H1 (cell line): ENCODE measurements around the gene SSTR4. TPM values are rescaled to one million over a fixed set of nuclear protein-coding genes. Genes with fewer than 3 reads are reported as not detected.

Experiments
- CTCF ChIA-PET: fragments of 300-600 bp; sonication (Branson Sonifier 250); formaldehyde crosslinking; loops from one replicate; lab custom pipeline; 2021; ENCODE audit not compliant: partially characterized antibody; lab: Charles Lee
- POLR2A ChIA-PET: fragments of 300-600 bp; sonication (Branson Sonifier 250); formaldehyde crosslinking; loops from one replicate; lab custom pipeline; 2021; ENCODE audit warnings: inconsistent platforms; ENCODE audit not compliant: partially characterized antibody; lab: Charles Lee
- DNase-seq, 2 experiments: peaks; one replicate each; pipeline versions ENCODE4 v3.0.0 to v3.0.0-alpha.2; 2010 to 2022; ENCODE audit warnings: low spot score in 2 of 2, low read depth in 1 of 2, mixed read lengths in 1 of 2
- FAIRE-seq: peaks from 2 replicates; lab custom pipeline; 2011; peaks lifted over from hg19 to GRCh38; lab: Jason Lieb, UNC
- H2AFZ ChIP-seq: 2 replicates; pipeline ENCODE4 v1.8.1; 2012; ENCODE audit warnings: low read length, inconsistent platforms
- H2AK5ac ChIP-seq: 2 replicates; pipeline ENCODE4 v1.6.1; 2013; ENCODE audit warnings: low read depth, low read length
- H2BK120ac ChIP-seq: replicated peaks from 2 replicates; pipeline ENCODE3; 2013; ENCODE audit warnings: low read depth, low read length, inconsistent platforms
- H2BK12ac ChIP-seq: 2 replicates; pipeline ENCODE4 v1.6.1; 2013; ENCODE audit warnings: low read depth, low read length
- H2BK15ac ChIP-seq: 2 replicates; pipeline ENCODE4 v1.6.1; 2013; ENCODE audit warnings: low read length
- H2BK20ac ChIP-seq: 2 replicates; pipeline ENCODE4 v1.6.1; 2013; ENCODE audit warnings: low read length
- H2BK5ac ChIP-seq: 2 replicates; pipeline ENCODE4 v1.6.1; 2013; ENCODE audit warnings: low read depth, low read length
- H3K14ac ChIP-seq: 2 replicates; pipeline ENCODE4 v1.6.1; 2013; ENCODE audit warnings: inconsistent platforms; ENCODE audit not compliant: insufficient read length
- H3K18ac ChIP-seq: 2 replicates; pipeline ENCODE4 v1.6.1; 2013; ENCODE audit warnings: low read length; ENCODE audit errors: extremely low read depth
- H3K23ac ChIP-seq: 2 replicates; pipeline ENCODE4 v1.6.1; 2013; ENCODE audit warnings: inconsistent platforms; ENCODE audit not compliant: insufficient read length
- H3K23me2 ChIP-seq: 2 replicates; pipeline ENCODE4 v1.6.1; 2013; ENCODE audit warnings: low read depth, low read length
- H3K27ac ChIP-seq: 2 replicates; pipeline ENCODE4 v1.6.1; 2011; ENCODE audit warnings: low read depth, low read length, inconsistent platforms
- H3K27me3 ChIP-seq, 4 experiments: replicated peaks in 1 of 4; 1 replicate in 1 of 4; 2 replicates in 3 of 4; pipeline versions ENCODE4 v1.6.1 to v1.8.1; 2011 to 2013; ENCODE audit warnings: low read length in 3 of 4, mild to moderate bottlenecking in 3 of 4, inconsistent platforms in 2 of 4, mixed read lengths in 2 of 4, moderate library complexity in 1 of 4; ENCODE audit not compliant: control insufficient read depth in 3 of 4, insufficient read depth in 3 of 4; ENCODE audit errors: extremely low read depth in 1 of 4
- H3K36me3 ChIP-seq, 4 experiments: 2 replicates each; pipeline versions ENCODE4 v1.6.1 to v1.8.1; 2011 to 2013; ENCODE audit warnings: mild to moderate bottlenecking in 4 of 4, low read length in 3 of 4, moderate library complexity in 2 of 4, control low read depth in 1 of 4, inconsistent platforms in 1 of 4; ENCODE audit not compliant: insufficient read depth in 4 of 4, control insufficient read depth in 2 of 4
- H3K4ac ChIP-seq: replicated peaks from 2 replicates; pipeline ENCODE3; 2013; ENCODE audit warnings: low read length, low read depth, mixed read lengths, inconsistent platforms; ENCODE audit not compliant: insufficient read length
- H3K4me1 ChIP-seq, 4 experiments: replicated peaks in 1 of 4; 1 replicate in 1 of 4; 2 replicates in 3 of 4; pipeline versions ENCODE4 v1.6.1 to v1.8.1; 2011 to 2013; ENCODE audit warnings: low read length in 3 of 4, inconsistent platforms in 2 of 4, mixed read lengths in 1 of 4; ENCODE audit not compliant: insufficient read depth in 4 of 4, control insufficient read depth in 3 of 4
- H3K4me2 ChIP-seq, 2 experiments: 2 replicates each; pipeline versions ENCODE4 v1.6.1 to v1.8.1; 2011 to 2013; ENCODE audit warnings: low read depth in 2 of 2, low read length in 2 of 2, control low read depth in 1 of 2, inconsistent platforms in 1 of 2, mild to moderate bottlenecking in 1 of 2; ENCODE audit not compliant: insufficient read depth in 1 of 2
- H3K4me3 ChIP-seq, 4 experiments: fragments of 200-600, 300-600 bp in 1 of 4; sonication (generic), shearing (Covaris generic), sonication (Bioruptor Twin) in 1 of 4; 2 replicates each; pipeline versions ENCODE4 v1.5.1 to v1.8.1; 2011 to 2016; ENCODE audit warnings: low read length in 4 of 4, low read depth in 3 of 4, control low read depth in 2 of 4, inconsistent platforms in 2 of 4, mild to moderate bottlenecking in 2 of 4, mixed read lengths in 1 of 4, moderate library complexity in 1 of 4; ENCODE audit not compliant: insufficient read depth in 2 of 4; ENCODE audit errors: extremely low read depth in 1 of 4
- H3K56ac ChIP-seq: replicated peaks from 2 replicates; pipeline ENCODE3; 2013; ENCODE audit warnings: low read depth, mild to moderate bottlenecking, mixed read lengths, low read length, inconsistent platforms; ENCODE audit not compliant: insufficient read length
- H3K79me1 ChIP-seq: 2 replicates; pipeline ENCODE4 v1.6.1; 2013; ENCODE audit warnings: low read depth, low read length, control low read depth
- H3K79me2 ChIP-seq, 2 experiments: 2 replicates each; pipeline versions ENCODE4 v1.6.1 to v1.8.1; 2012 to 2013; ENCODE audit warnings: low read length in 2 of 2, mild to moderate bottlenecking in 2 of 2, inconsistent platforms in 1 of 2; ENCODE audit not compliant: insufficient read depth in 2 of 2, control insufficient read depth in 1 of 2
- H3K9ac ChIP-seq, 4 experiments: replicated peaks in 1 of 4; 1 replicate in 1 of 4; 2 replicates in 3 of 4; pipeline versions ENCODE4 v1.6.1 to v1.8.1; 2011 to 2013; ENCODE audit warnings: low read depth in 3 of 4, low read length in 3 of 4, control low read depth in 2 of 4, mild to moderate bottlenecking in 2 of 4, moderate library complexity in 2 of 4, inconsistent platforms in 1 of 4; ENCODE audit errors: extremely low read depth in 1 of 4
- H3K9me3 ChIP-seq, 2 experiments: 2 replicates each; pipeline versions ENCODE4 v1.6.1 to v1.8.1; 2012 to 2013; ENCODE audit warnings: mild to moderate bottlenecking in 2 of 2, moderate library complexity in 2 of 2, control low read depth in 1 of 2, inconsistent platforms in 1 of 2, low read depth in 1 of 2, low read length in 1 of 2, mixed read lengths in 1 of 2; ENCODE audit not compliant: insufficient read depth in 2 of 2
- H4K20me1 ChIP-seq, 2 experiments: replicated peaks in 1 of 2; 2 replicates each; pipeline versions ENCODE3 to v1.8.1; 2011 to 2013; ENCODE audit warnings: inconsistent platforms in 2 of 2, low read length in 2 of 2, mild to moderate bottlenecking in 1 of 2; ENCODE audit not compliant: insufficient read depth in 2 of 2, control insufficient read depth in 1 of 2
- H4K5ac ChIP-seq: 2 replicates; pipeline ENCODE4 v1.6.1; 2013; ENCODE audit warnings: low read length, low read depth, mixed read lengths, inconsistent platforms; ENCODE audit not compliant: insufficient read length
- H4K8ac ChIP-seq: 2 replicates; pipeline ENCODE4 v1.8.0; 2013; ENCODE audit warnings: mild to moderate bottlenecking, moderate library complexity, low read length, inconsistent platforms; ENCODE audit not compliant: insufficient read depth; ENCODE audit errors: extremely low read depth
- H4K91ac ChIP-seq: replicated peaks from 2 replicates; pipeline ENCODE3; 2013; ENCODE audit warnings: low read length, mixed read lengths, inconsistent platforms; ENCODE audit not compliant: insufficient read length
- ASH2L ChIP-seq: fragments of 200-600, 300-600 bp; sonication (generic); IDR thresholded peaks from one replicate; pipeline ENCODE4 v1.7.1; 2017; ENCODE audit warnings: low read length
- BRCA1 ChIP-seq: IDR thresholded peaks from 2 replicates; pipeline ENCODE4 v1.6.1; 2012; ENCODE audit warnings: low read depth, low read length, improper control_type of control experiment
- FOSL1 ChIP-seq: IDR thresholded peaks from 2 replicates; pipeline ENCODE4 v1.6.1; 2011; ENCODE audit warnings: mild to moderate bottlenecking, low read depth, low read length, moderate library complexity; ENCODE audit not compliant: insufficient read depth
- GTF2F1 ChIP-seq: IDR thresholded peaks from 2 replicates; pipeline ENCODE4 v1.6.1; 2012; ENCODE audit warnings: low read depth, low read length, improper control_type of control experiment, borderline replicate concordance
- JUND ChIP-seq: IDR thresholded peaks from 2 replicates; pipeline ENCODE4 v1.6.1; 2011; ENCODE audit warnings: mild to moderate bottlenecking, improper control_type of control experiment, low read length
- PHF8 ChIP-seq: fragments of 200-600 bp; sonication (generic); conservative IDR thresholded peaks from 2 replicates; pipeline ENCODE4 v1.7.1; 2012; ENCODE audit warnings: low read depth, mild to moderate bottlenecking, inconsistent platforms, low read length, moderate library complexity
- SP4 ChIP-seq: IDR thresholded peaks from 2 replicates; pipeline ENCODE4 v1.6.1; 2012; ENCODE audit warnings: low read length, inconsistent platforms
- SUZ12 ChIP-seq: fragments of 200-600 bp; sonication (generic); IDR thresholded peaks from 2 replicates; pipeline ENCODE4 v1.6.1; 2012; ENCODE audit warnings: mild to moderate bottlenecking, inconsistent platforms, low read length, moderate library complexity, mixed read lengths
- WGBS, 2 experiments: shearing (Covaris generic) in 1 of 2; methylation state at CpG; one replicate each; pipeline versions ENCODE4 v1.1.6 to v1.1.7; 2013 to 2015; ENCODE audit warnings: low lambda C conversion rate in 2 of 2, mixed read lengths in 2 of 2, inconsistent platforms in 1 of 2, low coverage in 1 of 2, missing lambda C conversion rate in 1 of 2; ENCODE audit not compliant: insufficient replicate concordance in 2 of 2, insufficient coverage in 1 of 2, insufficient read length in 1 of 2; ENCODE audit errors: extremely low coverage in 1 of 2, missing lambda C conversion rate in 1 of 2; 5-methylcytosine and 5-hydroxymethylcytosine counted together
- long read RNA-seq, 2 experiments: library from RNA in 1 of 2; library from capped mRNA in 1 of 2; stranded (forward); transcript quantifications; one replicate each; pipeline ENCODE4 v2.0.0, GENCODE V29; 2021; ENCODE audit warnings: inconsistent platforms in 1 of 2
- polyA minus RNA-seq, 3 experiments: library from RNA; depleted of rRNA, polyadenylated mRNA; stranded (reverse); fragments of >200 nt; gene quantifications; 1 replicate in 2 of 3; 2 replicates in 1 of 3; pipeline ENCODE4 v1.2.3, GENCODE V29; 2011
- polyA plus RNA-seq, 7 experiments: library from polyadenylated mRNA; depleted of rRNA in 3 of 7; stranded (reverse) in 5 of 7; unstranded in 2 of 7; fragments of >200 nt in 5 of 7; fragments of 200-250 nt in 2 of 7; gene quantifications; 1 replicate in 5 of 7; 2 replicates in 1 of 7; 4 replicates in 1 of 7; pipeline versions ENCODE4 v1.2.1 to v1.2.3, GENCODE V29; 2011 to 2013; ENCODE audit warnings: missing spikeins in 2 of 7, mixed read lengths in 2 of 7
- total RNA-seq: library from RNA; stranded (reverse); fragmentation: NEBNext Ultra II Directional; extraction: Animal tissue kit (Norgen Biotek cat#: 25700); gene quantifications from 2 replicates; pipeline ENCODE4 v1.2.1, GENCODE V29; 2021

SSTR4 gene
- total RNA-seq: not detected in 2 replicates
- polyA plus RNA-seq (2011; rRNA removed): 0.05 and 0.14 TPM in 2 replicates
- polyA plus RNA-seq (2011; cell fraction: cytosol; rRNA removed): 0.08 TPM
- polyA plus RNA-seq (2011; cell fraction: nucleus; rRNA removed): 0.10 TPM
- not detected in 4 replicates for polyA plus RNA-seq (2012, experiment 1 of 2)
- polyA plus RNA-seq (2012, experiment 2 of 2): not detected
- not detected for polyA plus RNA-seq (2013, experiment 1 of 2)
- 0.04 TPM for polyA plus RNA-seq (2013, experiment 2 of 2)
- not detected in 2 replicates for polyA minus RNA-seq (2011; rRNA and poly(A)+ RNA removed)
- not detected for polyA minus RNA-seq (2011; cell fraction: cytosol; rRNA and poly(A)+ RNA removed)
- polyA minus RNA-seq (2011; cell fraction: nucleus; rRNA and poly(A)+ RNA removed): not detected
- long read RNA-seq, experiment 1: 0 reads
- long read RNA-seq, experiment 2: 0 reads

- Histone ChIP-seq H3K56ac (no peak within 1 kb of the TSS), H2BK120ac (no peak within 1 kb of the TSS), H3K9ac (no peak within 1 kb of the TSS; a peak in 1 of 7 replicates), H2BK12ac (peak within 1 kb of the TSS; percentile 81; the same call in 1 of the 2 replicates), H3K4ac (peak within 1 kb of the TSS; percentile 42), H3K4me2 (peak within 1 kb of the TSS; percentile 48 to 78), H4K91ac (peak within 1 kb of the TSS; percentile 67), H3K23ac (no peak within 1 kb of the TSS), H3K4me3 (peak within 1 kb of the TSS; percentile 19 to 63 (median 26); a peak in 7 of 8 replicates), H3K4me1 (peaks cover 0 to 3% (median 0%) of the 10 kb centered on the region in 4 experiments; a peak in 1 of 7 replicates), H2AK5ac (no peak within 1 kb of the TSS), H4K20me1 (no peaks in the 10 kb centered on the region), H3K36me3 (no peaks in the 10 kb centered on the region; a peak in 1 of 8 replicates), H4K8ac (no peak within 1 kb of the TSS; the same call in 1 of the 2 replicates), H2BK20ac (no peak within 1 kb of the TSS), H2BK5ac (no peak within 1 kb of the TSS), H3K14ac (no peak within 1 kb of the TSS), H3K9me3 (peaks cover 0 to 5% of the 10 kb centered on the region in 2 experiments; a peak in 1 of 4 replicates), H3K18ac (peak within 1 kb of the TSS; percentile 51; the same call in 1 of the 2 replicates), H3K79me1 (no peaks in the 10 kb centered on the region), H3K27ac (no peak within 1 kb of the TSS), H2BK15ac (peak within 1 kb of the TSS; percentile 61; the same call in 1 of the 2 replicates), H3K27me3 (peaks cover 21 to 66% (median 50%) of the 10 kb centered on the region in 4 experiments), H2AFZ (peak within 1 kb of the TSS; percentile 84), H3K79me2 (no peaks in the 10 kb centered on the region), H3K23me2 (peaks cover 2% of the 10 kb centered on the region; the same call in 1 of the 2 replicates), H4K5ac (no peak within 1 kb of the TSS)
- 47% methylated on average over 27 of the region's 83 CpGs; no CpG with 5 or more reads in 1 of the 2 experiments for WGBS, 2 experiments
- DNase-seq: peak in 1 of 2 experiments; percentile 63
- CTCF ChIA-PET: interaction anchor here (1.2 to 4.2 kb wide), 5 partner anchors 8 to 300 kb away, joined by 3 to 17 read pairs (median 8); partner anchors contain the start of gene THBD
- POLR2A ChIA-PET: interaction anchor here (1.2 kb wide), 1 partner anchor 16 kb away, joined by 5 read pairs; no protein-coding TSS in a partner anchor
- no peak for FAIRE-seq
- no peak for TF ChIP-seq ASH2L
- peak; percentile 53 for TF ChIP-seq SUZ12
- TF ChIP-seq FOSL1: no peak
- no peak for TF ChIP-seq GTF2F1
- no peak for TF ChIP-seq PHF8
- no peak for TF ChIP-seq JUND
- no peak for TF ChIP-seq SP4
- no peak for TF ChIP-seq BRCA1
Observed at GRCh38 chr20:23034721-23035671, at the start of gene SSTR4. SSTR4 (plus strand) TSS chr20:23035312; CDS start chr20:23035484, 172 bp downstream.
